Urinary bladder (tissue), 4 donors: Measurements from ENCODE around the gene FRMD4B. TPM values are rescaled to one million over a fixed set of nuclear protein-coding genes. Genes with fewer than 3 reads are reported as not detected.
A peak's percentile ranks its signal among the peaks of the same experiment; 100 is the strongest.

ENCODE experiments used
- DNase-seq: peaks from one replicate; pipeline ENCODE4 v3.0.0-alpha.2; 2015; ENCODE audit errors: extremely low spot score
- H3K27ac ChIP-seq: one replicate; pipeline ENCODE4 v1.5.1; 2013; ENCODE audit warnings: low read depth, mild to moderate bottlenecking, moderate library complexity
- H3K36me3 ChIP-seq: one replicate; pipeline ENCODE4 v1.6.1; 2013; ENCODE audit warnings: mild to moderate bottlenecking, moderate library complexity; ENCODE audit not compliant: insufficient read depth
- H3K4me1 ChIP-seq: one replicate; pipeline ENCODE4 v1.6.1; 2013; ENCODE audit warnings: mild to moderate bottlenecking, moderate library complexity; ENCODE audit not compliant: insufficient read depth
- H3K4me3 ChIP-seq: one replicate; pipeline ENCODE4 v1.5.1; 2013; ENCODE audit warnings: low read depth, low read length
- WGBS: extraction: QIAGEN DNeasy Blood & Tissue Kit; methylation state at CpG from one replicate; pipeline ENCODE4 v1.1.7; 2013; 5-methylcytosine and 5-hydroxymethylcytosine counted together
- polyA plus RNA-seq: library from polyadenylated mRNA; stranded (reverse); fragments of 200-250 nt; gene quantifications from one replicate; pipeline ENCODE4 v1.2.3, GENCODE V29; 2013
- total RNA-seq: library from RNA; depleted of rRNA; stranded (reverse); fragments of >200 nt; gene quantifications from one replicate; pipeline ENCODE4 v1.2.3, GENCODE V29; 2014
- donor health status: healthy with polysubstance abuse.
- donor health status: healthy.

Gene FRMD4B
- 39.1 TPM for total RNA-seq
- polyA plus RNA-seq: 5.9 TPM

- DNase-seq: no peak
- H3K4me1 ChIP-seq: no peaks in the 10 kb centered on the region
Measured at GRCh38 chr3:69385723-69386555, at the start of gene FRMD4B. TSS of gene FRMD4B (minus strand) at chr3:69386088. CDS start at chr3:69385989, 99 bp downstream.

GRCh38 chr3:69433969-69434325, 48.1 kb upstream of the FRMD4B start:
- H3K4me1 ChIP-seq: no peaks in the 10 kb centered on the region
- no peak overlapping the region for H3K27ac ChIP-seq
- H3K4me3 ChIP-seq: no peak overlapping the region
- WGBS: 17% methylated on average over 4 of the region's 4 CpGs
- no peaks in the 10 kb centered on the region for H3K36me3 ChIP-seq
- DNase-seq: no peak

More at GRCh38 chr3:69385723-69386555, at the start of gene FRMD4B:
- Histone ChIP-seq H3K27ac (no peak within 1 kb of the TSS), H3K4me3 (peak within 1 kb of the TSS; percentile 40), H3K36me3 (no peaks in the 10 kb centered on the region)
- 1% methylated on average over 65 of the region's 65 CpGs for WGBS

DNA sequence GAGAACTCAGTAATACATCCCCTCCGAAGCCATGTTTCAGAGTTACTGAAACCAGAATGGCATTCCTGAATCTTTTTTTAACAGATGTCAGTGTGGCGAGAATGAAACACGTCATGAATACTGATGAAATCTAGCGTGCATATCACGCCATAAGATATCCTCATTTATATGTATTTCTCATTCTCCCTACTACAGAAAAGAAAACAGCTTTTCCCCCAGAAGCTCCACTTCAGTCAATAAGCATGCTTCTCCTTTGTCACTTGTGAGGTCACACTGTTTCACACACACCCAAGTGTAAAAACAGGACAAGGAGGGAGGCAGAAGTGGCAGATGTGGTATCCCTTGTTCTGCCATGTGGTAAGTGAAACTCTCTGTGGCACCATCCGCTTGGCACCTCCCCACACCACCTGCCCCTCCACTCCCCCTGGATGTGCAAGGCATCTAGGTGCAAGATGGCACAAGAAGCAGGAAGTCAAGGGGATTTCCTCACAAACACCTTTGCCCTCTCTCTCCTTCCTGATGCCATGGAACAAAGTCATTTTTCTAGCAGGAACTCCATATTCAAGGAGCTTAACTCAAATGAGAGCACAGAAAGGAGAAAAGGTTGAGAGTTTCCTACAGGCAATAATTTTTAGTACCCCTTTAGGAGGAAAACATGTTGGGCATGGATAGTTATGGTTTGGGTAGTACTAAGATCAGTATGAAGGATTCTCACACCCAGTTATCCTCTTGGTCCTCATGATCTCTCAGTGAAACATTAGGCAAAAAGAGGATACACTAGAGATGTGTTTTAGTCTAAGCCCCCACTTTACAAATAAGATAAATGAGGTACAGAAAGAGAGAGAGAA, 47.5 kb upstream of the FRMD4B start:
- H3K36me3 ChIP-seq: no peaks in the 10 kb centered on the region
- H3K4me3 ChIP-seq: no peak overlapping the region
- 71% methylated on average over 6 of the region's 6 CpGs for WGBS
- no peak for DNase-seq
- no peaks in the 10 kb centered on the region for H3K4me1 ChIP-seq
- H3K27ac ChIP-seq: no peak overlapping the region

GRCh38 chr3:69428657-69429255, 42.9 kb upstream of the FRMD4B start:
- Histone ChIP-seq H3K4me1 (no peaks in the 10 kb centered on the region), H3K27ac (no peak overlapping the region), H3K4me3 (no peak overlapping the region), H3K36me3 (no peaks in the 10 kb centered on the region)
- WGBS: 91% methylated on average over 1 of the region's 1 CpG
- no peak for DNase-seq

- DNase-seq: no peak
- no peaks in the 10 kb centered on the region for H3K36me3 ChIP-seq
Measured at GRCh38 chr3:69426967-69427304, 41.0 kb upstream of the FRMD4B start.

DNA sequence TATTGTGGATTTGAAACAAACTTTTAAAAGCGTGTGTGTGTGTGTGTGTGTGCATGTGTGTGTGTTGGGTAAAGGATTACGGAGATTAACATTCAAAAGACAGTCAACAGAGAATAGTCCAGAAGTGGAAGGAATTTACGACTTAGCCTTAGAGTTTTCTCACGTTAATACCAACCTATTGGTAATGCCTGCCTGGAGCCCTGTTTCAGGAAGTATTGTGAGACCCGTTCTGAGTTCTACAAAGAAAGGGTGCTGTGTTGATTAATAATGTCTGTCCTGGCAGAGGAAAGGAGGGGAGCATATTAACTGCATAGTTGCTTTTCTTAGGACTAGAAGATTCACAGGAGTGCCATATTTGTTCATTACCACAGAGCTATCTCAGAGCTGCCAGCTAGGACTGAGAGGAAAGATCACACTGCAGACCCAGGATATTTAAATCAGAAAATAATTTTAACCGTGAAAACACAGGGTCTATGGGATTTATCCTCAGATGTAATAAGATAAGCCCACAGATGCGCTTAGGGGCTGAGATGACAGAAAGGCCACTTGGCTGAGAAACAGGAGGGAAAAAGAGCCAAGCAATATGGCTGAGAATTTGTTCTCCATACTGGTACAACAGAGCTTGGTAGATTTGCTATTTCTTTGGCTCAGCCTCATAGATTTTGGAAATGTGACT, 40.5 kb upstream of the FRMD4B start:
- Histone ChIP-seq H3K4me3 (no peak overlapping the region), H3K27ac (no peak overlapping the region), H3K4me1 (no peaks in the 10 kb centered on the region), H3K36me3 (no peaks in the 10 kb centered on the region)
- DNase-seq: no peak
- 63% methylated on average over 7 of the region's 7 CpGs for WGBS

More at GRCh38 chr3:69426967-69427304, 41.0 kb upstream of the FRMD4B start:
- Histone ChIP-seq H3K27ac (no peak overlapping the region), H3K4me1 (no peaks in the 10 kb centered on the region), H3K4me3 (no peak overlapping the region)

DNA sequence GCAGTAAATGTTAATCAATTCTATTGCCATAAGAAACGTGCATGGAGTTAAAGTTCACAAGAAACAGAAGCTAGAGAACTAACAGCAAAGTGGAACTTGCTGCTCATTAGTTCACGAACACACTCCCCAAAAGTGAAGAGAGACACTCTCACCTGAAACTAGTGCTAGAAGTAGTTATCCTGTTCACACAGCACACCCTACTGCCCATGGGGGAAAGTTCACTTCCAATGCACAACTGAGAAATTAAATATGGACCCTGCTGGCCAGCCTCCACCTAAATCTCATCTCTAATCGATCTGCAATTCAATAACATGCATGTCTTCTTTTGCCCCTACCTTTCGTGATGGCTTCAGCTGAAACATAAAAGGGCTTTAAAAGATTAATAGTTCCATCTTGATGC, 39.4 kb upstream of the FRMD4B start:
- no peaks in the 10 kb centered on the region for H3K36me3 ChIP-seq
- H3K4me3 ChIP-seq: no peak overlapping the region
- H3K4me1 ChIP-seq: no peaks in the 10 kb centered on the region
- WGBS: 71% methylated on average over 4 of the region's 4 CpGs
- no peak for DNase-seq
- H3K27ac ChIP-seq: no peak overlapping the region

- 81% methylated on average over 3 of the region's 3 CpGs for WGBS
- no peak overlapping the region for H3K27ac ChIP-seq
- no peaks in the 10 kb centered on the region for H3K36me3 ChIP-seq
- H3K4me3 ChIP-seq: no peak overlapping the region
- H3K4me1 ChIP-seq: no peaks in the 10 kb centered on the region
- DNase-seq: no peak
Measured at GRCh38 chr3:69423463-69424155, 37.7 kb upstream of the FRMD4B start.

DNA sequence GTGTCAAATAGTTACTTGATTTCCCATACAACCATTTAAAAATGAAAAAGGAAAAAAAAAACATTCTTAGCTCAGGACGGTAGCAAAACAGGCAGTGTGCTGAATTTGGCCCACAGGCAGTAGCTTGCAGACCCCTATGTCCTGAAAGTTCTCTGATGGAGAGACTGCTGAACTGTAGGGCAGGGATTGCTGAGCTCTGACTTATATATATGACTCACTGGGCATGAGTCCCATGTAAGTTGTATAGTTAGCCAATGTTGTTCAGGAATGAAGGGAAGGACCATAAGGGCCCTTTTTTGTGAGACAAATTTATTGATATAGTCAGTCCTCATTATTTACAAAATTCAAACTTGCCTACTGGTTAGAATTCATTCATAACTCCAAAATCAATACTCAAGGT, 36.9 kb upstream of the FRMD4B start:
- DNase-seq: no peak
- H3K4me3 ChIP-seq: no peak overlapping the region
- no peaks in the 10 kb centered on the region for H3K4me1 ChIP-seq
- no peaks in the 10 kb centered on the region for H3K36me3 ChIP-seq
- no peak overlapping the region for H3K27ac ChIP-seq
- 91% methylated on average over 1 of the region's 1 CpG for WGBS

DNA sequence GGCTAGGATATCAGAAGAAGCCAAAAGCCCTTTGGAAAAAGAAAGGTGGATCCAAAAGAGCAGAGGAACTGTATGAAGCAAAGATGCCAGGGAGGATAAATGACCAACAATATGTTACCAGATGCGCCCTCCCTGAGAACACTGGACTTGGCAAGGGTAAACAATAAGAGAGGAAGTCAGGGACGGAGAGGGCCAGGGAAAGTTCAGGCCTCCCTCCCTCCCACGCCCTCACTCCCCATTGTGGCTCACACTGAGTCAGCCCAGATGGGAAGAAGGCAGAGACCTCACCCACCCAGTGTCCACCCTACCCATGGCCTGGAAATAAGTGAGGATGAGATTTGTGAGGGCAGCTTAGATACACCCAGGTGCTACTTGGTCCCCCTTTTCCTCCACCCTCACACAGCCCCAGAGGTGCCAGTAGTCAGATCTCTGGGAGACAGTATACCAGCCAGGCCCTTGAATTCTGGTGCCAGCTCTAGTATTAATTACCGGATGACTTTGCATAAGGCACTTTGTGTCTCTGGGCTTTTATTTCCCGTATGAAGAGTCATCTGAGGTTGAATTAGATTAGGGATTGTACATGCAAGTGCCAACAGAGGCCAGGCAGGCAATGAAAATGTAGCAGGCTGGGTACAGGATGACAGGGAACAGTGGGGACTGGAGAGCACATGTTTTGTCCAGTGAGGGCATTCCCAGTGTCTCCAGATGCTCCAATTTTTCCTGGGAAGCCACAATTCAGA, 35.1 kb upstream of the FRMD4B start:
- Histone ChIP-seq H3K36me3 (no peaks in the 10 kb centered on the region), H3K27ac (no peak overlapping the region), H3K4me3 (no peak overlapping the region), H3K4me1 (no peaks in the 10 kb centered on the region)
- DNase-seq: no peak
- 78% methylated on average over 5 of the region's 5 CpGs for WGBS

DNA sequence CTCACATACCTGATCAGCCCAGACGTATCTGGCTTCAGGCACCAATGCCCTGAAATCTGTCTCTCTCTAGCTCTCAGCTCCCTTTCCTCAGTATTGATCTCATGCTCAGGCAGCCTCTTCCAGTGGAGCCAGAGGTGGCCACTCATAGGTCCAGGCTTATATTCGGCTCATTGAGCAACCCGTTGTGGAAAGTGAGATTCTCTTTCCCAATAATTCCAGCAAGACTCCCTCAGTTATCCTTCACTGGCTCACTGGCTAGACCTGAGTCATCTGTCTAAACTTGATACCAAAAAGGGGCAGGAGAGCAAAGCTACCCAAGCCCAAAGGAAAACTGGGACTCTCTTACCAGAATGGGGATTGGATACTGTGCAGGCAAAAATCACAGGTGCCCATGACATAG, 33.4 kb upstream of the FRMD4B start:
- no peak for DNase-seq
- H3K4me1 ChIP-seq: no peaks in the 10 kb centered on the region
- H3K4me3 ChIP-seq: no peak overlapping the region
- 89% methylated on average over 3 of the region's 3 CpGs for WGBS
- H3K27ac ChIP-seq: no peak overlapping the region
- H3K36me3 ChIP-seq: no peaks in the 10 kb centered on the region

DNA sequence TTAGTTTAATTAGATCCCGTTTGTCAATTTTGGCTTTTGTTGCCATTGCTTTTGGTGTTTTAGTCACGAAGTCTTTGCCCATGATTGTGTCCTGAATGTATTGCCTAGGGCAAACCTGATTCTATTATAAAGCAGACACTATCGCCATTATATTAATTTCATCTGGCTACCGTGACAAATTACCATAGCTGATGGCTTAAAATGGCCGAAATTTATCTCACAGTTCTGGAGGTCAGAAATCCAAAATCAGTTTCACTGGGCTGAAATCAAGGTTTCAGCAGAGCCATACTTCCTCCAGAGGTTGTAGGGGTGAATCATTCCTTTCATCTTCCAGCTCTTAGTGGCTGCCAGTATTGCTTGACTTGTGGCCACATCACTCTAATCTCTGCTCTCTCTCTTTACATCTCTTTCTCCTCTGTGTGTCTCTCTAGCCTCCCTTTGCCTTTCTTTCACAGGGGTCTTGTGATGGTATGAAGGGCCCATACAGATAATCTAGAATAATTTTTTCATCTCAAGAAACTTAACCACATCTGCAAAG, 31.7 kb upstream of the FRMD4B start:
- Histone ChIP-seq H3K36me3 (no peaks in the 10 kb centered on the region), H3K4me3 (no peak overlapping the region), H3K27ac (no peak overlapping the region), H3K4me1 (no peaks in the 10 kb centered on the region)
- 95% methylated on average over 5 of the region's 5 CpGs for WGBS
- DNase-seq: no peak
